Erythroblast (primary cell): ENCODE data around the gene PC.

Source experiments
- GATA1 ChIP-seq: IDR thresholded peaks from 2 replicates; pipeline ENCODE4 v1.6.1; 2011; ENCODE audit warnings: low read depth, mild to moderate bottlenecking, control low read depth, low read length, moderate library complexity
- POLR2A ChIP-seq: IDR thresholded peaks from 2 replicates; pipeline ENCODE4 v1.6.1; 2011; ENCODE audit warnings: mild to moderate bottlenecking, low read length

DNA sequence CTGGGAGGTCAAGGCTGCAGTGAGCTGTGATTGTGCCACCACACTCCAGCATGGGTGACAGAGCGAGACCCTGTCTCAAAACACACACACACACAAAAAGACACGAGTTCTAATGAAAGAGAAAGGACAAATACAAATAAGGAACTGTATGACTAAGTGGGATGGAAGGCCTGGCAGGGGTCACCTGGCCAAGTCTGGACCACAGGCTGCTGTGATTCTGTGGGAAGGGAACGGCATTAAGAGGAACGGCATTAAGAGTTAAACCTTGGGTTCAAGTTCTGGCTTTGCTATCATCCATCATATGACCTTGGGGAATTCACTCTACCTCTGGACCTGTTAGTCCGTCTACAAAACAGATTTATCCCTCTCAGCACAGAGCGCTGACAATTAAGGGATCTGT lies 53.6 kb downstream of the PC start:
- TF ChIP-seq POLR2A (no peak), GATA1 (no peak)
